GM12801 (cell line): ENCODE results near the gene IL4I1.

Experiments used
- CTCF ChIP-seq: IDR thresholded peaks from one replicate; pipeline ENCODE4 v1.5.1; 2011; ENCODE audit warnings: control low read depth; ENCODE audit not compliant: insufficient read length; ENCODE audit errors: extremely low read depth

The IL4I1 gene

DNA sequence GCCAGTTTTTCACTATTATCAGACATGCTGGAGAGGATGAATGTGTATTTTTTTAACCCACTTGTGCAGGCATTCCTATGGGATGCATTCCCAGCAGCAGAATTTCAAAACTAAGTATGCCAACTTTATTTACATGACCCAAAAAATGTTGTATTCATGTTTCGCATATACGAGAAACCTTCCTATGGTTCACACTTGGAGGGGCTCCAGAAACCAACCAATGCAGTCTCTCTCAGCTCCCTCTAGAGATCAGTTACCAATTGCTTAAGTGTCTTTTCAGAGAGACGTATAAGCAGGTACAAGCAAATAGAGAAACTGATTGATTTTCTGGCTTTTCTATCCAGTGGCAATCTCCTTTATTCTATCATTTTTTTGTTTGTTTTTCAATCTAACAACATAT is 51.3 kb downstream of the IL4I1 start:
- TF ChIP-seq CTCF, result no peak

- no peak for TF ChIP-seq CTCF
Observed at GRCh38 chr19:49844138-49845095, 52.3 kb downstream of the IL4I1 start.

DNA sequence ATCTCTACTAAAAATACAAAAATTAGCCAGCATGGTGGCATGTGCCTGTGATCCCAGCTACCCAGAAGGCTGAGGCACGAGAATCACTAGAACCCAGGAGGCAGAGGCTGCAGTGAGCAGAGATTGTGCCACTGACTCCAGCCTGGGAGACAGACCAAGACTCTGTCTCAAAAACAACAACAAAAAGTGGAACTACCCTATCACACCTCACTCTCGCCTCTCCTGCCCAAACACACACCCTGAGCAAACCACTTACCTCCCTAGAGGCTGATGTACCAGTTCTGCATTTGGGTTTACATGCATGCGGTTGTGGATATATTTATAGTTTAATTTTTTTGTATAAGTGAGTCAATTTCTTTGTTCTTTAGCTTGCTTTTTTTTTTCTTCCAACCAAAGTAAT is 53.4 kb downstream of the IL4I1 start:
- TF ChIP-seq CTCF, result no peak

DNA sequence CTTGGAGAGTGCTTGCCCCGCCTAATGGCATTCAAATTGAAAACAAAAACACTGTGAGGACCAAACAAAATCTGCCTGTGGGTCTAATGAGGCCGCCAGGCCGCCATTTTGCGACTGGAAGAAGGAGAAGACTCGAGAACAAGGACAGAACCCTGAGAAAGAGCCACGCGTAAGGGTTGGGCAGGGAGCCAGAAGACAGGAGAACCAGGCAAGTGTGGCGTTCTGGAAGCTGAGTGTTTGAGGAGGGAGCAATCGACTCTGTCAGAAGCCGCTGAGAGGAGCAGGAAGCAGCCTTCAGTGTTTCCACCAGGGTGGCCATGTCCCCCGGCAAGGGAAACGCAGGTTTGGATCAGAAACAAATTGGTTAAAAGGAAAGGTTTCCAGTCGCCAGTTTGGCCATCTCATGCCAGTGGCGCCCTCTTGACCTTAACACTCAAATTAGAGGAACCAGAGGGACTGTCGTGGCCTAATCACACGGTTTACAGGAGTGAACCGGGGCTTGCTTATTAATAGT is 55.9 kb downstream of the IL4I1 start:
- no peak for TF ChIP-seq CTCF

DNA sequence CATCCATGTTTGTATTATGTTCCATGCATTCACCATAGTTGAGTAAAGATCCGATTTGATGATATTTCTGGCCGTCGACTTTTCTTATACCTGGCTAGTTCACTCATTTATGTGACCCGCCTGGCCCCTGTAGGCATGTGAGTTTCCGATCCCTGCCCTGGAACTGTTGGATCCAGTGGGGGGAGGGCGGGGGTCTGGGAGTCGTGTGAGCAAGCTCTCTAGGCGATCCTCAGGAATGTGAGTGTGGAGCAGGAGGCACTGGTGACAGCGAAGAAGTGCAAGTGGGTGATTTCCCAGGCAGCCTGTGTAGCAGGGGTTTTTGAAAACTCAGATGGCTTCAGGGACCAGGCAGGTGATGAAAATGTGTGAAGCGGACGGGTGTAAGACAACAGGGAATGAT is 56.4 kb downstream of the IL4I1 start:
- no peak for TF ChIP-seq CTCF

- TF ChIP-seq CTCF, result no peak
Observed at GRCh38 chr19:49839713-49840112, 57.0 kb downstream of the IL4I1 start.
